WTC11 (cell line): ENCODE results near the gene RTN4. TPM values are rescaled to one million over a fixed set of nuclear protein-coding genes. Genes with fewer than 3 reads are reported as not detected.

Source experiments
- total RNA-seq: library from RNA; stranded (reverse); gene quantifications from 3 replicates; pipeline ENCODE4 v1.2.3, GENCODE V29; 2021

Gene RTN4
- total RNA-seq, 1 experiment from 2014 or later = 202 TPM

Other genes starting within 250 kb of the RTN4 start
- 6.9 to 7.5 TPM (median 7.2 TPM) in 3 replicates for gene CLHC1, start 181.8 kb upstream of the RTN4 start, total RNA-seq
- gene RPS27A, start 182.2 kb upstream of the RTN4 start, total RNA-seq = 1,384 to 1,430 TPM (median 1,424 TPM) in 3 replicates
- 38.9 to 43.9 TPM (median 39.8 TPM) in 3 replicates for gene MTIF2, start 218.8 kb upstream of the RTN4 start, total RNA-seq